ENCODE data around the gene HOXA9.

The HOXA9 gene

GRCh38 chr7:27188386-27189294, 23.3 kb upstream of the HOXA9 start:
- no peak for DNase-seq (ENCODE audit: low read depth)

GRCh38 chr7:27187475-27188385, 22.4 kb upstream of the HOXA9 start:
- DNase-seq (ENCODE audit: low read depth) = no peak

GRCh38 chr7:27186668-27187474, 21.5 kb upstream of the HOXA9 start:
- DNase-seq (ENCODE audit: low read depth) = no peak

- no peak for DNase-seq (ENCODE audit: low read depth)
Observed at GRCh38 chr7:27185854-27186667, 20.7 kb upstream of the HOXA9 start.

- DNase-seq (ENCODE audit: low read depth) = no peak
Observed at GRCh38 chr7:27185013-27185853, 19.9 kb upstream of the HOXA9 start, which contains the start of gene HOXA11. Gene HOXA11, minus strand, starts transcription at chr7:27185232. Its CDS starts 88 bp downstream, at chr7:27185144.

- DNase-seq (ENCODE audit: low read depth) = no peak
Observed at GRCh38 chr7:27184337-27185012, 19.1 kb upstream of the HOXA9 start.

- no peak for DNase-seq (ENCODE audit: low read depth)
Observed at GRCh38 chr7:27183682-27184336, 18.5 kb upstream of the HOXA9 start.

- no peak for DNase-seq (ENCODE audit: low read depth)
Observed at GRCh38 chr7:27182861-27183681, 17.7 kb upstream of the HOXA9 start.

GRCh38 chr7:27182285-27182841, 17.0 kb upstream of the HOXA9 start:
- DNase-seq (ENCODE audit: low read depth) = no peak

- DNase-seq (ENCODE audit: low read depth) = no peak
Observed at GRCh38 chr7:27181795-27182275, 16.5 kb upstream of the HOXA9 start.

GRCh38 chr7:27180431-27181420, 15.4 kb upstream of the HOXA9 start:
- DNase-seq (ENCODE audit: low read depth) = no peak

GRCh38 chr7:27179503-27180430, 14.4 kb upstream of the HOXA9 start:
- no peak for DNase-seq (ENCODE audit: low read depth)

- no peak for DNase-seq (ENCODE audit: low read depth)
Observed at GRCh38 chr7:27179030-27179429, 13.7 kb upstream of the HOXA9 start.

- no peak for DNase-seq (ENCODE audit: low read depth)
Observed at GRCh38 chr7:27178366-27178765, 13.0 kb upstream of the HOXA9 start.

GRCh38 chr7:27177795-27178320, 12.5 kb upstream of the HOXA9 start:
- no peak for DNase-seq (ENCODE audit: low read depth)

All from T-helper 22 cell (primary cell).